NCI-H460 (cell line): ENCODE data around the gene INAVA. TPM values are rescaled to one million over a fixed set of nuclear protein-coding genes. Genes with fewer than 3 reads are reported as not detected.
"Not testable (repeated sequence)": the region's sequence is repeated elsewhere in the genome, so short reads cannot be mapped to it uniquely, and the experiment has no call there.

ENCODE experiments used
- DNase-seq: peaks from one replicate; pipeline ENCODE4 v3.0.0-alpha.2; 2016; ENCODE audit warnings: low read depth; ENCODE audit errors: extremely low read depth
- total RNA-seq: library from RNA; depleted of rRNA; stranded (reverse); fragments of >200 nt; shearing (Covaris generic); gene quantifications from 2 replicates; pipeline ENCODE4 v1.2.3, GENCODE V29; 2014

INAVA gene
- total RNA-seq, 1 experiment from 2014 or later, result 0.10 TPM

DNA sequence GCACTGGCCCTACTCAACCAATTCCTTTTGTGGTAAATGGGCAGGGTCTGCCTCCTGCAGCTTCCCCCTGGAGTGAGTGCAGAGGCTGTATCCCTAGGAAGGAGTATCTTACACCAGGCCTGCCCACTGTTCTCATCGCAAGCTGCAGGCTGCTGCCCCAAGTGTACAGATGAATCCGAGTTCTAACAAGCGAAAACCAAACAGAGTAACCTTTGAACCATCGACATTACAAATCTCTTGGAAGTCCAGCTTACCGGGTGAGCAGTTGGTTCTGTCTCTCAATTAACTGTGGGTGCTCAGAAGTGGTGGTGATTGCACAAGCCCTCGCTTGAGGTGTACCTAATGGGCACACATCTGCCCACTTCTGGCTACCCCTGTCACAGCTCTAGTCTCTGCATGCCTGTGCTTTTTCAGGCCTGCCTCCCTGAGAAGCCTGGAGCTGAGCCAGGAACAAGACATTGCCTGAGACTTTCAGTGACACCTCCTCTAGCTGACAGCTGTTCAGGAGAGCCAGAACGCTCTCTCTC, 22.7 kb downstream of the INAVA start:
- DNase-seq, result no peak

DNA sequence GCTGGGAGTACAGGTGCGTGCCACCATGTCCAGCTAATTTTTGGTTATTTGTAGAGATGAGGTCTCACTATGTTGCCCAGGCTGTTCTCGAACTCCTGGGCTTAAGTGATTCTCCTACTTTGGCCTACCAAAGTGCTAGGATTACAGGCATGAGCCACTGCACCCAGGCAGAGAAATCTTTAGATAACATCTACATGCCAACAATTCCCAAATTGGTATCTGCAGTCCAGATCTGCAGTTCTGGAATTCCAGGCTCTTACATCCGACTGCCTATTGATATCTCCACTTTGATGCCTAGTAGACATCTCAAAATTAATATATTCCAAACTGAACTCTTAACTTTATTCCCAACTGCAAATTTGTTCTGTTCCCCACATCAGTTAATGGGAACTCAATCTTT, 23.3 kb downstream of the INAVA start:
- no peak for DNase-seq

DNA sequence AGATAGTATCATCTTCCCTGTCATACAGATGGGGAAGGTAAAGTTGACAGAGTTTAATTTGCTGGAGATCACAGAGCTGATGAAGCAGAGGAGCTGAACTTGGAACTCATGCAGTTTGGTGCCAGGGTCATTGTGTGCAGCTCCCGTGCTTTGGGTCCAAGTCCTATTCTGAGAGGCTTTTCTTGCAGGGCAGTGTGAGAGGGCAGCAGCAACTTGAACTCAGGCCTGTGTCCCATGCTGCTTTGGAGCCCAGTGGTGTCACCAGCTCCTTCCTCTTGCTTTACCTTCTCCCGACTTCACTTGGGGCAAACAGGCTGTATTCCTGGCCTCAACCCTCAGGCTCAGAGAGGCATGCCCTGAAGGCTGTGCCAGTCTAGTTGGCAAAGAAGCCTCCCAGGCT, 24.7 kb downstream of the INAVA start:
- DNase-seq, result no peak

DNA sequence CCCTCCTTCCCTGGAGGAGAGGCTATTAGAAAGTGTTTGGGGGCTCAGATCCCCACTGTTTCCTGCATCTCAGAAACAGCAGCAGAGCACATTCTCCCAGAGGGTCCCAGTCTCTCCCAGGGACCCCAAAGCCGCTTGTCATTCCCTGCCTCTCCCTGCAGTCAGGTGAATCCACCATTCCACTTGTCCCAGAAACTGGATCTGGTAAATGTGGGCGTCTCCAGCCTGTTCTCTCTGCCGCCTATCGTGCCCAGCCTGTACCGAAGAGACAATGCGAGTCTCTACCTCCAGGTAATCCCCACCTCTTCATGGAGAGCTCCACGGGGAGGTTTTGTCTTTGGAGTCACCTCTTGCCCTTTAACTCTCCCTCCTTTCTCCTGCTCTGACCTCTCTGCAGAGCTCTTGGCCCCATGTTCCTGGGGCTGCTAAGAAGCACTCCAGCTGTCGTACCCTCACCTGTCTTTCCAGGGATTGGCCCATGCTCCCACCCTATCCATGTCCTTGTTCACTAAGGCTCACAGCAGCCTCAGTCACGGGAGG, 26.9 kb downstream of the INAVA start:
- no peak for DNase-seq

DNA sequence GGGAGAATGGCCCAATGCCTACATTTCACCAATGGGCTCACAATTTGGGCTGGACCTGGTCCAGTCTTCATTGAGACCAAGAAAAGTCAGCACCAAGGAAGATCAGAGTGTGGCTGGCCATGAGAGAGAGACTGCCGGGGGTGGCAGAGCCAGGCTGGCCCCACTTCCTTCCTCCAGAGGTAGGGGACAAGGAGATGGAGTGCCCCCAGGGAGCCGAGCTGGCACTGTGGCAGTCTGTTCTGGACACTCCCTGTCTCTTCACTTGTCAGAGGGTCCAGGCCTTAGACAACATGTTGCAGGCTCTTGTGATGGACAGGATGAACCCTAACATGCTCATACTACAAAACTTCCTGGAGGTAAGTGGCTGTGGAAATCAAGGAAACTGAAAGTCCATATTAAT, 27.7 kb downstream of the INAVA start:
- no peak for DNase-seq

DNA sequence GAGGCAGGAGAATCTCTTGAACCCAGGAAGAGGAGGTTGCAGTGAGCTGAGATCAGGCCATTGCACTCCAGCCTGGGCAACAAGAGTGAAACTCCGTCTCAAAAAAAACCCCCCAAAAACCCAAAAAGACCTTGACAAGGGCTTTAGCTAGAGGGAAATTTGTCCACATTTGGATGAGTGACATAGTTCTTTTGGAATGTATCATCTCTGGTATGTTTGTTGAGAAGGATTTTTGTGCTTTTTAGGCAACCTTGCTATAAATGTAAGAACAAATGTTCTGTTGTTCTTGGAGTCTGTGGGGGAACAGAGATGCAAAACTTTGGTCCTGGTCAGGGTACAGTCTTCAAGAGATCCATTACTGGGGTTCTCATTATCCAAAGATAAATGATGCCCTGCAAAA, 28.9 kb downstream of the INAVA start:
- no peak for DNase-seq

DNA sequence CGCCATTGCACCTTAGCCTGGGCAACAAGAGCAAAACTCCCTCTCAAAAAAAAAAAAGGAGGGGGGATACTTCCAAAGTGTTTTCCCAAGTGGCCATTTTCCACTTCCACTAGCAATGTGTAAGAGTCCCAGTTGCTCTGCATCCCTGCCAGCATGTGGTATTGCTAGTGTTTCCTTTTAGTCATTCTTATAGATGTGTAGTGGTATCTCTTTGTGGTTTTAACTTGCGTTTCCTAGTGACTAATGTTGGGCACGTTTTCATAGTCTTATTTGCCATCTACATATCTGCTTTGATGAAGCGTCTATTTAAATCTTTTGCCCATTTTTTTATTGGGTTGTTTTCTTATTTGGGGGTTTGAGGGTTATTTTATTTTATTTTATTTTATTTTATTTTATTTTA, 31.1 kb downstream of the INAVA start:
- DNase-seq, result no peak

DNA sequence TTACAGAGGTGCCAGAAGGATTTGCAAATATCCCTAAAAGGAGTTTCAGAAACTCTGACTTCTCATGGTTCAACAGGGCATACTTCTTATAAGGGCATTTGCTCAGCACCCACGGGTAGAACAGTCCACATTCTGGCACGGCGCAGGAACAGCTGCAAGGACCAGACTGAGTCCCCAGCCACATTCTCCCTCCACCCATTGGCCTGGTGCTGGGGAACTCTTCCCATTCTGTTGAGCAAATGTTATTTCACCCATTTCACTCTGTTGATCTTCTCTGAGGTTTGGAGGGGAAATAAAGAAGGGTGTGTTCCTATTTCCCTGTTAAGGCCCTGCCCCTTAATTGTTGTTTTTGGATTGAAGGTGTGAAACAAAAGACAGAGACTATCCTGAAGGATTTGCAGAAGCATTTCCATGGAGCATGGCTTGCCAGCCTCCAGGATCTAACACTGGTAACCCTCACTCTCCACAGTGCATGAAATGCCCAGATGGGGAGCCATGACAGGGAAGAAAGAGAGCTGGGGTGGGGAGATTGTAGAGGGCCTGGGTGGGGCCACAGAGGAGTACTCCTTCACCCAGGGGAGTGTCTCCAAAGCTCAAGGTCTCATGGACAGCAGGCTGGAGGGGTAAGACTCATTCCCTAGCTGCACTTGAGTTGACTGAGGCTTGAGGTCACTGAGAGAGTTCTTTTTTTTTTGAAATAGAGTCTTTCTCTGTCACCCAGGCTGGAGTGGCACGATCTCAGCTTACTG, 35.0 kb downstream of the INAVA start:
- DNase-seq, result no peak

DNA sequence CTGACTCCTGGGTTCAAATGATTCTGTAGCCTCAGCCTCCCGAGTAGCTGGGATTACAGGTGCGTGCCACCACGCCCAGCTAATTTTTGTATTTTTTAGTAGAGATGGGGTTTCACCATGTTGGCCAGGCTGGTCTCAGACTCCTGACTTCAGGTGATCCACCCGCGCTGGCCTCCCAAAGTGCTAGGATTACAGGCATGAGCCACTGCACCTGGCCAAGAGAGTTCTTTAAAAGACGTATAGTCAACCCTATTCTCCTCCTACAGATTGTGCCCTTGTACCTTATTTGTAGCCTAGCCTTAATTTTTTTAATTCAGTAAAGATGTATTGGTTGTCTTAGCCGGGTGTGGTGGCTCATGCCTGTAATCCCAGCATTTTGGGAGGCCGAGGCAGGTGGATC, 35.6 kb downstream of the INAVA start:
- DNase-seq, result not testable (repeated sequence)

DNA sequence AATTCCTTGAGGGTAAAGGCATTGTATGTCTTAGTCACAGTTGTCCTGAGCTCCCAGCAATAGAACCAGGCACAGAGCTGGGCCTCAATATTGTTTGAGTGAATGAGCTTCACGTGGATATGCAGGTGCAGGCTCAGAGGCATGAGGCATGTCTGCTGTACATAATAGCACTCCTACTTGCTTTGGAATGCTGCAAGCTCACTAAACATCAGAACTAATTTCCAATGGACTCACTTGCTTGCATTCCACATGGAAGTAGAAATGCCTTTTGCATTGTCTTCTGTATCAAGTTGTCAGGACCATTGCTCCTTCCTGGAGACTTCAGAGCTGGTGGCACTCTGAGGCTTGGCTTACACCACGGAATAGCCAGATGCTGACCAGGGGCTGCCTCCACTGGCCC, 37.1 kb downstream of the INAVA start:
- DNase-seq, result no peak

DNA sequence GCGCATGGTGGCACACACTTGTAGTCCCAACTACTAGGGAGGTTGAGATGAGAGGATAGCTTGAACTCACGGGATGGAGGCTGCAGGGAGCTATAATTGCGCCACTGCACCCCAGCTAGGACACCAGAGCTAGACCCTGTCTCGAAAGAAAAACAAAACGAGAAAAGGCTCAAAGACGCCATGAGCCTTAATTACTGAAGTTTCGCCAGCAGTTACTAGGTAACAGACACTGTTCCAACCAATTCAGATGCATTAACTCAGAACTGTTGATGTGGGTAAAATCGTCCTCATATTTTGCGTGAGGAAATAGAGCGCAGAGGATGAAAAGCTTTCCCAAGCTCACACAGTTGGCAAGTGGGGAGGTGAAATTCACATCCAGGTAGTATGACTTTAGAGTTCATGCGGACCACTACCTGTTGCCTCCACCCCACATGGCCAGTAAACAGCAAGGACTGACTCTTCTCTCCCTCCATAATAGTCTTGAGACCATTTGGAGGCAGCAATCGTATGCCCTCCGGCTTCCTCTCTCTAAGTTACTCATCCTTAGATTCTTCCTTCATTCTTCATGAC, 40.1 kb downstream of the INAVA start:
- no peak for DNase-seq

DNA sequence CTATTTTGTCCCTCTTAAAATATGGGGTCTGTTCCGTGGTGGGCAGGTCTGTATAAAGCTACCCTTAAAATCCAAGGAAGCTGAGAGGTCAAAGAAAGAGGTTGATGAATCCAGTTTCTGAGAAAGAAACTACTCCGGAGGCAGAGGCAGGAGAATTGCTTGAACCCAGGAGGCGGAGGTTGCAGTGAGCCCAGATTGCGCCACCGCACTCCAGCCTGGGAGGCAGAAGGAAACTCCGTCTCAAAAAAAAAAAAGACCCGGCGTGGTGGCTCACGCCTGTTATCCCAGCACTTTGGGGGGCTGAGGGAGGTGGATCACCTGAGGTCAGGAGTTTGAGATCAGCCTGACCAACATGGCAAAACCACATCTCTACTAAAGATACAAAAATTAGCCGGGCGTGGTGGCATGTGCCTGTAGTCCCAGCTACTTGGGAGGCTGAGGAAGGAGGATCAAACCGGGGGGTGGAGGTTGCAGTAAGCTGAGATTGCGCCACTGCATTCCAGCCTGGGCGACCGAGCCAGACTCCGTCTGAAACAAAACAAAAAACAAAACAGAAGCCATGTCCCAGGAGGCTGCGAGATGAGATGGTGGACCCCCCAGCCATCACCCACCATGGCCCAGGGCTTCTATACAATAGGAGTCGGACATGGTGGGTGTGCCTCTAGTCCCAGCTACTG, 40.7 kb downstream of the INAVA start:
- not testable (repeated sequence) for DNase-seq

DNA sequence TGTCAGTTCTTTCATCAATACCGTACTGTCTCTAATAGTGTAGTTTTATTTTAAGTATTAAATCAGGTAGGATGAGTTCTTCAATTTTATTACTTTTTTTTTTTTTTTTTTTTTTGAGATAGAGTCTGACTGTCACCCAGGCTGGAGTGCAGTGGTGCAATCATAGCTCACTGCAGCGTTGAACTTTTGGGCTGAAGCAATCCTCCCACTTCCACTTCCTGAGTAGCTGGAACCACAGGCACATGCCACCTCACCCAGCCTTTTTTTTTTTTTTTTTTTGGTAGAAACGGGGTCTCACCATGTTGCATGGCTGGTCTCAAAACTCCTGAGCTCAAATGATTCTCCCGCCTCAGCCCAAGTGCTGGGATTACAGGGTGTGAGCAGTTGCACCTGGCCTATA, 44.3 kb downstream of the INAVA start:
- DNase-seq, result no peak

DNA sequence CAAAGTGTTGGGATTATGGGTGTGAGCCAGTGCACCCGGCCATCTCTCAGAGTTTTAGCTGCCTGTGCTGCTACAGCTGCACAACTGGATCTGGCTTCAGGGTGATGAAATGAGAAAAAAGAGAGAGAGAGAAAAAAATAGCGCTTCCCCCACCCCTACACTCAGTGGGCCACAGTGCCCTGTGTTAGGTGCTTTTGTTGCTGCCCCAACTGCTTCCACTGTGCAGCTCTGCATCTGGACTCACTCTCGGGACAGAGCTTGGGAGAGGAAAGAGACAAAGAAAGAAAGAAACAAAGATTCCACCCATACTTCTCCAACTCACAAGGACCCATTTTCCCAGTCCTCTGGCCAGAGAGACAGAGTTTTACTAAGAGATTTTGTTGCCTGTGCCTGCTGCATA, 50.4 kb downstream of the INAVA start:
- DNase-seq, result no peak

DNA sequence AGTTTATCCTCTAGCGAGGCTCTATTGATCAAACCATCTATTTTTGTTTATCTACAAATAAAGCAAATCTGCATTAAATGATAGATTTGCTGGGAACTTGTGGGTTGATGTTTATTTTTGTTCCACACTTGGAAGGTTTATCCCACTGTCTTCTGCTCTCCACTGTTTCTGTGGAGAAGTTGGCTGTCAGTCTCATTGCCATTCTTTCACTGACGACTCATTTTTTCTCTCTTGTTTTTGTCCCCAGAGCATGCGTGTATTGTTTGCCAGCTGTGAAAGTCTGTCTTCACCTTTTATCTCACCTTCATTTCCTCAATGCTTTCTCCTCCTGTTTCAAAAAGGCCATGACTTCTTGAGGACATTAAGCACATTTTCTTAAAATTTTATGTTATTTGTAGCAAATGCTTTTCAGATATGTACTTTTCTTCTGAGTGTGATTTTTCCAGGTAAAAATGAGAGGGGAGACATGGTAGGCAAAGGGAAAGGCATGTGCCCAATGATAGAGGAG, 52.4 kb downstream of the INAVA start:
- no peak for DNase-seq

DNA sequence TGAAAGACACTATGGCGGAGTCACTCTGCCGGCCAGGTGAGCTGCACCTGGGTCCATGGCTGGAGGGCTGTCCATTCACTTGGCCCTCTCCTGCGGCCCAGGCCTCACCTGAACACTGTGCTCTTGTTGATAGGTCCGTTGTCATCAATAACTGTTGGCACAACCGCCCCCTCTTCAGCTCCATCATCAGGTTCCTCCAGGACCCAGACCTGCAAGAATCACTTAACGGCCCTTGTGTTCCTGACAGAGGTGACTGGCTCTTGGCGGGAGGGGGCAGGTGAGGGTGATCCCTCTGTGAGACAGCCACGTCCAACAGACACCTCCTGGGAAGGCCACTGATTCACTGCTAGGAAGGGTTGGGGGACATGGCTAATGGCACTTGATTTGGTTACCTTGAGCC, 54.9 kb downstream of the INAVA start:
- no peak for DNase-seq

DNA sequence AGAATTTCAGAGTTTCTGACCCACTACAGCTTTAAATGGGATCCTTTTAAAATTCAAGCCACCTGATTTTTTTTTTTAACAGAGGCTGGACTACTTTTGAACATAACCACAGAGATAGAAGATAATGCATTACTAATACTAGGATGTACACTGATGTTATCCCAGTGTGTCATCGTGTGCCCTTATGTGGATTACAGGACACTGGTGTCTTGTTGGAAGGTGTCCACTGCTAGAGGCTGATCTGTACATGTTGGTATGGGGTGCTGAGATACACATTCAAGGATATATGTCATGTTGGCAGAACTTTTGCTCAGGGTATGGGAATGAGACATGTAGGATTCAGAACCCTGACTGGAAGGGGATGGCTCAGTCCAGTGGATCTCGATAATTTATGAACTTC, 56.3 kb downstream of the INAVA start:
- no peak for DNase-seq

DNA sequence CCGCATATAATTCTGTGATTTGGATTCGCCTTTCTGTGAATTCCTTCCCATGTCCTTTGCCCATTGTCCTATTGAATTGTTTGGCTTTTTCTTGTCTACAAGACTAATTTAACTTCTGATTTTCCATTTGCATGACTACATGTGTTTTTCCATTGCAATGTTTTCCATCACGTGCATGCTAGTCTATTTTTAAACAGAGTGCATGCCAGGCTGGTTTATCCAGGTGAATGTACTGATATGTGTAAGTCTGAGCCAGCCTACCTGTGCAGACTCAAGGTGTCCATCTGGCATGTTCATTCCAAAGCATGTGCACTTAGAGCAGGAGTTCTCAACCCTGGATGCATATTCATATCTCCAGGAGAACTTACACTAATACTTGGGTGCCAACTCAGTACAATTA, 59.7 kb downstream of the INAVA start:
- no peak for DNase-seq

DNA sequence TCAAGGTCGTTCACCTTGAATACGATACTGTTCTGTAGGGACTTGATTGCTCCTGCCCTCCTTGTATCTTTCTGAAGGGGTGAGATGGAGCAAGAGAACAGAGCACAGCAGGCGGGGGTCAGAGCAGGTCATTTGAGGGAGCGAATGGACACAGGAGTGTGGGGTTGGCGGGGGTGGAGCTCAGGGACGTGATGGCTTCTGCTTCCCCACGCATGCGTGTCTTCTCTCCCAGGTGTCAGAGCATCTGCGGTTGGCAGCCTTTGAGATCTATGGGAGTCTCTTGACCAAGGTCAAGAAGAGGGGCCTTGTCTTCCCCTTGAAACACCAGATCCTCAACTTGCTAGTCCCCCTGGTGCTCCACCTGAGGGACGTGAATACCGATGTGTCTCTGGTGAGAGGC, 63.9 kb downstream of the INAVA start:
- DNase-seq, result no peak

DNA sequence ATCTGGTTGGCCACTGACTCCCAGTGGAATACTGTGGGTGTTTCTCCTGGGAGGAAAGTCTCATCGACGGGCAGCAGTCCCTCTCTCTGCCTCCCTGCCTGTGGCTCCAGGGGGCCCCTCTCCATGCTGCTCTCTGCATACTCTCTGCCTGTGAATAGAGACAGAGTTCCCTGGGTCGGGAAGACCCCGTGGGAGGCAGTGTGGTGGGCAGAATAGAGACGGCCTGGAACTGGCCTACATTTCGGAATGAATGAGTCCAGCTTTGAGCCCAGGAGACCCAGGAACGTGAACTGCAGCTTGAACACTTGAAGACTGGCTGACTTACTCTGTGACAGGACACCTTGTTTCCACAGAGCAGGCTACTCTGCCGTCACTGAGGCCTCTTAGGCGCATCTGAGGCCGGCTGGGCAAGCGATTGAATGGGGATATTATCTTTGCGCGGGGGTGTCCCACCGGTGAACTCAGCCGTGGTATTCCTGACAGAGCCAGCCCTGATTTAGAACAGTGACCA, 64.8 kb downstream of the INAVA start:
- DNase-seq, result no peak

DNA sequence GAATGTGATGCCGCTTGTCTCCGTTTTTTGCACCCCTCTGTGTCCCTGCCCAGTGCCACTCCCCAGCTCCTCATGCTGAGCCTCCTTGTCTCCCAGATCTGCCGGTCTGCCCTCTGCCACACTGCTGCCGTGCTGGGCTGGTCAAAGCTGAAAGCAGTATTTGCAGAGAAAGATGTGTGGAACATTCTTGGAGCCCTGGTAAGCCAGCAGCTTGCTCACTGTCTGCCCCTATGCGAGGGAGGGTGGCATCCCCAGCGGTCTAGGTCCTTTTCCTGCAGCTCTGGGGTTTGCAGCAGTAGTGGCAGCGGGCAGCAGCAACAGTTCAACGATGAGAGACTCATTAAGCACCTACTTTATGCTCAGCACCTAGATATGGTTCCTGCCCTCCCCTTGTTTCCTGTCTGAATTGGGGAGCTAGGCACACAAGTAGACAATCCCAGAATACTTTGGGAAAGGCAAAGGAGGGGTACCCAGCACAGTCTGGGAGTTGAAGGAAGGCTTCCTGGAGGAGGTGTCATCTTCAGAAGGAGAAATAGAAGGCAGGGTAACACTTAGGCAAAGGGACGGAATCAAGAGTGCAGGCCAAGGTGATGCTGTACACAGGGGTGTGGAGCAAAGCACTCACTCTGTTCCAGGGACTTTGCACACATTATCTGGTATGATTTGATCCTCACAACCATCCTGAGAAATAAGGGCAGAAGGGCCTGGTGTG, 65.7 kb downstream of the INAVA start:
- DNase-seq, result no peak
